Adrenal gland (tissue), 12 donors: ENCODE data around the gene GNB3. TPM values are rescaled to one million over a fixed set of nuclear protein-coding genes. Genes with fewer than 3 reads are reported as not detected.

Experiments used
- DNase-seq, 7 donors: peaks; one replicate each; pipeline ENCODE4 v3.0.0-alpha.2; 2019 to 2020
- H3K27ac ChIP-seq, 5 donors: fragments of 200-600 bp; sonication (generic) in 4 of 5; 1 replicate in 3 of 5; 2 replicates in 2 of 5; pipeline versions ENCODE4 v1.5.1 to v1.8.0; 2016 to 2020; ENCODE audit warnings: mild to moderate bottlenecking in 1 of 5
- H3K27me3 ChIP-seq: fragments of 200-600 bp; 2 replicates; pipeline ENCODE4 v1.8.0; 2021
- H3K36me3 ChIP-seq, 2 donors: fragments of 200-600 bp; replicated peaks in 1 of 2; 1 replicate in 1 of 2; 2 replicates in 1 of 2; pipeline versions ENCODE4 v1.5.1 to v1.8.0; 2018 to 2022
- H3K4me1 ChIP-seq, 2 donors: fragments of 200-600 bp; replicated peaks in 1 of 2; 1 replicate in 1 of 2; 2 replicates in 1 of 2; pipeline versions ENCODE4 v1.5.1 to v1.8.0; 2018 to 2021
- H3K4me3 ChIP-seq, 4 donors: fragments of 200-600 bp; sonication (generic) in 3 of 4; one replicate each; pipeline ENCODE4 v1.5.1; 2016 to 2018
- H3K9me3 ChIP-seq, 3 donors: fragments of 200-600 bp; sonication (generic) in 1 of 3; replicated peaks in 1 of 3; 1 replicate in 2 of 3; 2 replicates in 1 of 3; pipeline versions ENCODE4 v1.5.1 to v1.8.0; 2016 to 2021
- POLR2A ChIP-seq, 2 donors: fragments of 450-650 bp; IDR thresholded peaks; one replicate each; pipeline ENCODE4 v1.6.1; 2017; ENCODE audit warnings: antibody characterized with exemption in 2 of 2, mild to moderate bottlenecking in 2 of 2, moderate library complexity in 1 of 2
- WGBS, 4 donors: extraction: QIAGEN DNeasy Blood & Tissue Kit in 2 of 4; methylation state at CpG; one replicate each; pipeline versions ENCODE4 v1.1.5 to v1.1.7; 2013 to 2017; 5-methylcytosine and 5-hydroxymethylcytosine counted together
- intact Hi-C, 2 donors: fragments of 100-400 bp; cut with DNase I; formaldehyde crosslinking; loops; one replicate each; pipeline versions ENCODE4 v1.14.1 to v1.15.0; 2022 to 2023
- polyA plus RNA-seq, 3 donors: library from polyadenylated mRNA; stranded (reverse); fragments of 200-250 nt in 2 of 3; fragments of 350-450 nt in 1 of 3; fragmentation: Illumina TruSeq in 1 of 3; extraction: RNeasy Lipid Tissue Mini Kit (QIAGEN cat#74804) in 1 of 3; gene quantifications; one replicate each; pipeline ENCODE4 v1.2.3, GENCODE V29; 2013 to 2014
- total RNA-seq, 9 donors: library from RNA; depleted of rRNA in 4 of 9; stranded (reverse); fragments of >200 nt in 4 of 9; fragments of 120-200 nt in 1 of 9; fragmentation: NEBNext Ultra II Directional in 1 of 9; extraction: Animal tissue kit (Norgen Biotek cat#: 25700) in 1 of 9; gene quantifications; one replicate each; pipeline versions ENCODE4 v1.1.0 to v1.2.4, GENCODE V29; 2013 to 2023
- TF ChIP-seq, protein P1 (sequence below), 6 experiments: fragments of 450-650 bp in 4 of 6; fragments of 200-600 bp in 2 of 6; sonication (generic) in 1 of 6; IDR thresholded peaks; 1 replicate in 5 of 6; 2 replicates in 1 of 6; pipeline versions ENCODE4 v1.5.1 to v1.8.0; 2016 to 2021; ENCODE audit warnings: antibody characterized with exemption in 6 of 6, mild to moderate bottlenecking in 2 of 6, moderate library complexity in 1 of 6
- donor health status: healthy with polysubstance abuse.
- donor health status: Bipolar disorder and iron deficiency.
- donor health status: DM: yes; HTN: yes; CAD: no.
- donor health status: DM: no; HTN: no; CAD: no.
- donor health status: DM: no; HTN: no; CAD: no.
- donor health status: DM: yes; HTN: yes; CAD: no.

The GNB3 gene
- total and polyA plus RNA-seq, 12 donors = 0.44 to 22.4 (median 1.7) TPM; not detected in 1

DNA sequence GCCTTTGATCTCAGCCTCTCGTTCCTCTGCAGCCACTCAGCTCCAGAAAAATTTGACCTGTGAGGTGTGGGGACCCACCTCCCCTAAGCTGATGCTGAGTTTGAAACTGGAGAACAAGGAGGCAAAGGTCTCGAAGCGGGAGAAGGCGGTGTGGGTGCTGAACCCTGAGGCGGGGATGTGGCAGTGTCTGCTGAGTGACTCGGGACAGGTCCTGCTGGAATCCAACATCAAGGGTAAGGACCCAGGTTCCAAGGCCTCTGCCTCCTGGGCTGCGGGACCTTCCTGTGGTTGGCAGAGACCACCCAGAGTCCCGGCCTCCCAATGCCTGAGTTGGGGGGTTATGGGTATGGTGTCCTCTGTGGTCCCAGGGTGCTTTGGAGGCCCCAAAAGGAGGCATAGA, 23.6 kb upstream of the GNB3 start:
- WGBS, 4 donors = 81 to 94% (median 90%) methylated on average over 8 of the region's 8 CpGs
- no peak for TF ChIP-seq POLR2A (IDR thresholded peaks at IDR 0.05)
- TF ChIP-seq, protein P1, sequence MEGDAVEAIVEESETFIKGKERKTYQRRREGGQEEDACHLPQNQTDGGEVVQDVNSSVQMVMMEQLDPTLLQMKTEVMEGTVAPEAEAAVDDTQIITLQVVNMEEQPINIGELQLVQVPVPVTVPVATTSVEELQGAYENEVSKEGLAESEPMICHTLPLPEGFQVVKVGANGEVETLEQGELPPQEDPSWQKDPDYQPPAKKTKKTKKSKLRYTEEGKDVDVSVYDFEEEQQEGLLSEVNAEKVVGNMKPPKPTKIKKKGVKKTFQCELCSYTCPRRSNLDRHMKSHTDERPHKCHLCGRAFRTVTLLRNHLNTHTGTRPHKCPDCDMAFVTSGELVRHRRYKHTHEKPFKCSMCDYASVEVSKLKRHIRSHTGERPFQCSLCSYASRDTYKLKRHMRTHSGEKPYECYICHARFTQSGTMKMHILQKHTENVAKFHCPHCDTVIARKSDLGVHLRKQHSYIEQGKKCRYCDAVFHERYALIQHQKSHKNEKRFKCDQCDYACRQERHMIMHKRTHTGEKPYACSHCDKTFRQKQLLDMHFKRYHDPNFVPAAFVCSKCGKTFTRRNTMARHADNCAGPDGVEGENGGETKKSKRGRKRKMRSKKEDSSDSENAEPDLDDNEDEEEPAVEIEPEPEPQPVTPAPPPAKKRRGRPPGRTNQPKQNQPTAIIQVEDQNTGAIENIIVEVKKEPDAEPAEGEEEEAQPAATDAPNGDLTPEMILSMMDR (IDR thresholded peaks at IDR 0.05) = no peak
- Histone ChIP-seq H3K36me3 (no peaks in the 10 kb centered on the region), H3K4me3 (no peak overlapping the region), H3K27ac (no peak overlapping the region), H3K4me1 (peaks cover 5 to 6% of the 10 kb centered on the region in 2 donors), H3K27me3 (peaks cover 14% of the 10 kb centered on the region), H3K9me3 (no peaks in the 10 kb centered on the region)
- intact Hi-C loops = no loop called here
- DNase-seq = no peak

DNA sequence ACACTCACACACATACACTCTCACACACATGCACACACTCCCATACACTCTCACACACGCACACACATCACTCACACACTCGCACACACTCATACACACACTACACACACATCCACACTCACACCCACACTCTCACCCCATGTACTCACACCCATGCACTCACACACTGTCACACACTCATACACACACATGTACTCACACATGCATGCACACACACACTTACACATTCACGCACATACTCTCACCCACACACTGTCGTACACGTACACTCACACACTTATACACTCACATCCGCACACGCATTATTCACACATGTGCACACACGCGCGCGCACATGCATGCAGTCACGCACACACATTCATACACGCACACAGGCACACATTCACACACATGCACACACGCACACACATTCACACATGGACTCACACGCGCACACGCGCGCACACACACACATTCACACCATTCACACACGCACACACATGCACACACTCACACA, 23.0 kb upstream of the GNB3 start:
- no peaks in the 10 kb centered on the region for H3K36me3 ChIP-seq
- intact Hi-C loops = no loop called here
- peaks cover 12% of the 10 kb centered on the region for H3K27me3 ChIP-seq
- no peak for DNase-seq
- H3K9me3 ChIP-seq = no peaks in the 10 kb centered on the region
- no peak overlapping the region for H3K4me3 ChIP-seq
- WGBS, 4 donors = 81 to 86% (median 82%) methylated on average over 20 of the region's 20 CpGs
- H3K4me1 ChIP-seq = peaks cover 6 to 8% of the 10 kb centered on the region in 2 donors
- no peak overlapping the region for H3K27ac ChIP-seq
- no peak for TF ChIP-seq POLR2A (IDR thresholded peaks at IDR 0.05)
- TF ChIP-seq, protein P1 (IDR thresholded peaks at IDR 0.05) = no peak

DNA sequence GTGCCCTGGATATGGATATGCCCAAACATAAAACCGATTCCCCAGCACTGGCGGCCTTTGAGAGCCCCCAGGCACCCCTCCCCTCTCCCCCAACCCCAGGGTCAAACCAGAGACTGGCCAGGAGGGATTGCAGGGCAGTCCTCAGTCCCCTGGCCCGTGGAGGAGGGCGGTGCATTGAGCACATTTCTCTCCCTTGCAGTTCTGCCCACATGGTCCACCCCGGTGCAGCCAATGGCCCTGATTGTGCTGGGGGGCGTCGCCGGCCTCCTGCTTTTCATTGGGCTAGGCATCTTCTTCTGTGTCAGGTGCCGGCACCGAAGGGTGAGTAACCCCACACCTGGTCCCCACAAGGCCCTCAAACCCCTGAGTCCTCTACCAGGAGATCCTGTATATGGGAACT, 22.5 kb upstream of the GNB3 start:
- peak in 1 of 7 donors; percentile 54 for DNase-seq
- TF ChIP-seq, protein P1 (IDR thresholded peaks at IDR 0.05) = no peak
- TF ChIP-seq POLR2A (IDR thresholded peaks at IDR 0.05) = no peak

DNA sequence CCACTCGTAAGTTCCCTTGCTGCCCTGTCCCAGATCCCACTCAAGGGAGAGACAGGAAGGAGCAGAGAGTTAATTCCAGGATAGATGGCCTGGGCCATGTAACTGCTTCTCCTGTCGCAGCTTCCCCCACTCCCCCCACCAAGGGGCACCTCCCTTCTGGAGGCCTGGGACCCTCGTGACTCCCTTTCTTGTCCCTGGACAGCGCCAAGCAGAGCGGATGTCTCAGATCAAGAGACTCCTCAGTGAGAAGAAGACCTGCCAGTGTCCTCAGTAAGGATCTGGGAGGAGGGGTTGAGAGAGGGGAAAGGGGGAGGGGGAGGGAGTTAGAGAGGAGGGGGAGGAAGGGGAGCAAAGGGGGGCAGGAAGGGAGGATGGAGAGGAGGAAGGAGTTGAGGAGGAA, 22.1 kb upstream of the GNB3 start:
- H3K36me3 ChIP-seq = no peaks in the 10 kb centered on the region
- no peak overlapping the region for H3K4me3 ChIP-seq
- peaks cover 8% of the 10 kb centered on the region for H3K27me3 ChIP-seq
- TF ChIP-seq POLR2A (IDR thresholded peaks at IDR 0.05) = no peak
- TF ChIP-seq, protein P1 (IDR thresholded peaks at IDR 0.05) = no peak
- intact Hi-C loops = no loop called here
- H3K27ac ChIP-seq = no peak overlapping the region
- peaks cover 6 to 8% of the 10 kb centered on the region in 2 donors for H3K4me1 ChIP-seq
- DNase-seq = no peak
- WGBS, 4 donors = 74 to 82% (median 79%) methylated on average over 4 to 5 of the region's 5 CpGs
- H3K9me3 ChIP-seq = no peaks in the 10 kb centered on the region

More for the DNA sequence above, 22.5 kb upstream of the GNB3 start:
- intact Hi-C loops = no loop called here
- Histone ChIP-seq H3K4me3 (no peak overlapping the region), H3K4me1 (peaks cover 6 to 8% of the 10 kb centered on the region in 2 donors), H3K27ac (no peak overlapping the region), H3K36me3 (no peaks in the 10 kb centered on the region), H3K9me3 (no peaks in the 10 kb centered on the region), H3K27me3 (peaks cover 9% of the 10 kb centered on the region)
- 70 to 86% (median 74%) methylated on average over 2 to 10 of the region's 10 CpGs for WGBS, 4 donors
